ENCODE data around the gene AFF2. TPM values are rescaled to one million over a fixed set of nuclear protein-coding genes. Genes with fewer than 3 reads are reported as not detected.

AFF2 gene
- total RNA-seq, 2 donors from 2014 or later = 0.77 to 1.0 TPM

DNA sequence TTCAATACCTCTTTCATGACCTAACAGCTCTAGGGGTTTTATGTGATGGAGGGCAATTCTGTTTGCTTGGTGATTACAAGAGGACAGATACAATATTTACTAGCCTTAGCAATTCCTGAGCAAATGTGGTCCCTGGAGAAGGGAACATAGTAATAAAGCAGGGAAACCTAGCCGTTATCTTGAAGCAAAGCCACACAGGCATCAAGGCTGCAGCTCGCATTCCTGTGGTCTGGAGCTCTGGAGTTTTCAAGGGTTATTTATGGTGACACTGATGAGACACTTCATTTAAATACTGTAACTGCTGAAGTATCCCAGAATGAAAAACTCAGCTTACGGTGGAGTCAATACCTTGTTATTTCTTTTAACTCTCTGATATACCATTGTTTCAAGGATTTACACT is 66.8 kb downstream of the AFF2 start:
- Mint-ChIP-seq H3K27ac (no peak overlapping the region), H3K9me3 (no peaks in the 10 kb centered on the region), H3K36me3 (no peaks in the 10 kb centered on the region)
- ATAC-seq (no peak), DNase-seq (ENCODE audit: low spot score in 2 of 2) (no peak)

DNA sequence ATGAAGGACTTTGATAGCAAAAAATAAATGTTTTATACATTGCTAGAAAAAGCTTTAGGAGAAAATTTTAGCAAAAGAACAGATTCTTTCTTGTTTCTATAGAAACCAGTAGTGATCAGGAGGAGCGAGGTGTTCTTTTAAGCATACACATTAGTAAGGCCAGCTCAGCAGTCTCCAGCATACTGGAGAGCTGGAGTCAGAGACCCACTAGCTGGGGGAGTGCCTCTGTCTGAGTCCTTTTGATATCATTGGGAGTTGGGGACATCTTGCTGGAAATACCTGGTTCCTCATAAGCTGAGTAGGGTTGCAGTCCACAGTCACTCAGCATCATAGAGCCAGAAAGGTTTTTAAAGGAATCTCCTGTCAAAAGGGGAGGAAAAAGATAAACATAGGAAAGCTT is 67.4 kb downstream of the AFF2 start:
- DNase-seq (ENCODE audit: low spot score in 2 of 2) (no peak), ATAC-seq (no peak)
- no peaks in the 10 kb centered on the region for H3K9me3 Mint-ChIP-seq
- no peak overlapping the region for H3K27ac Mint-ChIP-seq
- no peaks in the 10 kb centered on the region for H3K36me3 Mint-ChIP-seq

DNA sequence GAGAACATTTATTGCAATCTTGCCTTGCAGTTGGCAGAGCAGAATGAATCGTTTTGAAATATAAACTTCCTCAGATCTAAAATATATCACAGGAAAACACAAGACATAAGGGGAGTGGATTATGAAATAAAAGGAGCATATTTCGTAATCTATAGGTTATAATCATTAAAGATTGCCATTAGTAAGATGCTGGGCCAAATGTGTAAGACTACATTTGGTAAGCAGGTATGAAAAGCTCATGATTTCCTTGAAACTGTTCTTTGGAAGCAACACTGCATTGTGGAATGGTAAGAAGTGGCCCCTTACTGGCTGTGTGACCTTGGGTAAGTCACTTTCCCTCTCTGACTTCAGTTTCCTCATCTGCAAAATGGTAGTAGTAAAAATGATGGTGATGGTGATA is 68.3 kb downstream of the AFF2 start:
- H3K27ac Mint-ChIP-seq = no peak overlapping the region
- no peaks in the 10 kb centered on the region for H3K9me3 Mint-ChIP-seq
- no peak for DNase-seq (ENCODE audit: low spot score in 2 of 2)
- no peak for ATAC-seq
- no peaks in the 10 kb centered on the region for H3K36me3 Mint-ChIP-seq

DNA sequence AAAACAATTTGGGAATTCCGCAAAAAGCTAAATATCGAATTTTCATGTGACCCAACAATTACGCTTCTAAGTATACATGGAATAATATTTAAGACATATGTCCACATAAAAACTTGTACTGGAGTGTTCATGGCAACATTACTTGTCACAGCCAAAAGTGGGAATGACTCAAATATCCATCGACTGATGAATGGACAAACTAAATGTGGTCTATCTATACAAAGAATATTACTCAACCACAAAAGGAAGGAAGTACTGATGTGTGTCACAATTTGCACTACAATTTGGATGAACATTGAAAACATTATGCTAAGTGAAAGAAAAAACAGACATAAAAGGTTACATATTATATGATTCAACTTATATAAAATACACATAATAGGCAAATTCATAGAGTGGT is 71.9 kb downstream of the AFF2 start:
- Mint-ChIP-seq H3K36me3 (no peaks in the 10 kb centered on the region), H3K27ac (no peak overlapping the region), H3K9me3 (no peaks in the 10 kb centered on the region)
- ATAC-seq = no peak
- DNase-seq (ENCODE audit: low spot score in 2 of 2) = no peak

DNA sequence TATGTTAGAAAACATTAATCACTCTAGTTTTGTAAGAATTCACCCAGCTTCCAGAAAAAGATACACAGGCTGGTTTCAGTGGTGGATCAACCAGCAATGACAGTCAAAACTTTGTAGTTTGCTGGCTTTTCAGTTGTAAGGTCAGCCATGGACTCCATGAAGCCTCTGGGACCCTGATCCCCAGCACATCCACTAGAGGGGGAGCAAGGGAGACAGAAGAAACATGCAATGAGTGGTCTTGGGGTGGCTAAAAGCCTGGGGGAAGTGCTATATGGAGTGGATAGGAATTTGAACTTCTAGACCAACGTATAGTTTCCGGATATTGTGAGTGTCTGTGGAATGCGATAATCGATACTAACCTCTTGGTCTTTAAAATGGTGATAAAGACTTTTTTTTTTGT is 72.7 kb downstream of the AFF2 start:
- no peak overlapping the region for H3K27ac Mint-ChIP-seq
- H3K9me3 Mint-ChIP-seq = no peaks in the 10 kb centered on the region
- ATAC-seq = no peak
- no peaks in the 10 kb centered on the region for H3K36me3 Mint-ChIP-seq
- DNase-seq (ENCODE audit: low spot score in 2 of 2) = no peak

DNA sequence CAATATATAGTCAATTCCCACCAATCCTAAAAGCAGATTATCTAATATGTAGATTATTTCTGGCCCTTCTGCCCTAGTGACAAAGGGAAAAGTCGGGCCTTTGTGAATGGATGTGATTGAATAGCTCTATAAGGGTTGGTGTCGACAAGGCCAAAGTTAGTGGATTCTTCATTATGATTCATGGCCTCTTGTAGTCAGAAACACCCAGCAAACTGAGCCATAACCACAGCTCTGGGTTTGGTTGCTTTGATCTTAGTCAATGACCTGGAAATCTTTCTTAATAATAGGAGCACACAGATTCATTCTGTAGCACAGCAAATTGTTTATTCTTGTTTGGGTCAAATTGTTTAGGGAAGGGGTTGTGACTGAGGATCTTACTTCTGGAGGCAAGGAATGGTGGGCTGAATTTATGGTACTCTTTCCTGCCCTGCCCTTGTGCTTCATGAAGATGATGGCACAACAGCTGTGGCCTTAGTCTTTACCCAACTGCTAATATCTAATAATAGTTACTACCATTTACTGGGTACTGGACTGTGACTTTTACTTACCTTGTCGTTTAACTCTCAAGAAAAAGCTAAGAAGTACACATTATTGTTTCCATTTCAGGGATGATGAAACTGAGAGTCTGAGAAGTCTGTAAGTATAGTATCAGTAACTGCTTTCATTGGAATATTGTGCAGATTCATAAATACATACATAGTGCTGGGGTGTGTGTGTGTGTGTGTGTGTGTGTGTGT is 74.0 kb downstream of the AFF2 start:
- no peaks in the 10 kb centered on the region for H3K36me3 Mint-ChIP-seq
- no peaks in the 10 kb centered on the region for H3K9me3 Mint-ChIP-seq
- DNase-seq (ENCODE audit: low spot score in 2 of 2) (no peak), ATAC-seq (no peak)
- no peak overlapping the region for H3K27ac Mint-ChIP-seq

DNA sequence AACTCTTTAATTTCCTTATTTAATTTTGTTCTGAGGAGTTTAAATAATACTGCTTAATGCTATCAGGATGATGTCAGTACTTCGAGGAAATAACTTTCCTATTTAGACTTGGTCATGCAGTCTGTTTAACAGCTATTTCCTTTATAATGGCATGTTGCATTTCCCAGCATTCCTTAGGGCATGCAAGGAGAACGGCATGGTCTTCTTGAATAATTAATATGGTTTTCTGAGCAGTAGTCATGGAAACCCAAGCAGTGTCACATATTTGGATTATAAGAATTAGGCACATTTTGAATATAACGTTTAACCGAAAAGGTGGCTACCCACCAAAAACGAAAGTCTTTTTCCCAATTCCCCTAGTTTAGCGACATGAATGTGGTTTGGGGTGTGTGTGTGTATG is 76.0 kb downstream of the AFF2 start:
- Mint-ChIP-seq H3K9me3 (no peaks in the 10 kb centered on the region), H3K36me3 (no peaks in the 10 kb centered on the region), H3K27ac (no peak overlapping the region)
- ATAC-seq (no peak), DNase-seq (ENCODE audit: low spot score in 2 of 2) (no peak)

DNA sequence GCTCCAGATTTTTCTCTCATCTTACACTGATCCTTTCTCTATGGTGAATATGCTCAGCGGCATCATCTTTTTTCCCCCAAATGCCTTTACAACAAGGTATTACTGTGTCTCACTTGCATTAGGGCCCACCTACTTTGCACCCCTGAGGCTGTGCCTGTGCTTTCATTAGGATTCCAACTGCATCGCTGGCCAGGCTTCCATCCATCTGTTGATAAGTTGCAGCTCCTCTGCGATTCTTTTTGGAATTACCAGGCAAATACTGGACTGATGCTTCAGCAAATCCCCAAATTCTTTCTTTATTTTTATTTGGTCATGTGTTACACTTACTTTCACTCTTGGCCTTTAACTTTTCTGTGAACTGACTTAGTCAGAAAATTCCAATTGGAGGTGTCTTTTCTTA is 77.3 kb downstream of the AFF2 start:
- ATAC-seq (no peak), DNase-seq (ENCODE audit: low spot score in 2 of 2) (no peak)
- H3K36me3 Mint-ChIP-seq = no peaks in the 10 kb centered on the region
- no peaks in the 10 kb centered on the region for H3K9me3 Mint-ChIP-seq
- H3K27ac Mint-ChIP-seq = no peak overlapping the region

DNA sequence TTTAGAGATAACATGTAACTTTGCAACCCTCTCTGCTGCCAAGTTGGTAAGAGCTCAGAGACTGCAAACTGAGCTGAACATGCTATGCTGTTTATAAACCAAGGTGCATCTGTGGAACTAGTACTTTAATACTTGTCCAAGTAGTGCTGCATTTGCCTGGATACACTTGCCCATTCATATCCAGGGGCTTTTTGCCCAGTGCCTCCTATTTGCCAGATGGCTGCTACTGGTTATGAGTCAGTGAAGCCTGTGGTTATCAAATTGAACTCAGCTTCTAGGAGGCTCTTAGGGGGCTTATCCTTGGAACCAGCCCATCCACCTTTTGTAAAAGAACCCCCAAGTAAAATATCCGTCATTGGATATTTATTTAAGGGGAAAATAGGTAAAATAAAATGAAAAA is 79.6 kb downstream of the AFF2 start:
- DNase-seq (ENCODE audit: low spot score in 2 of 2) (no peak), ATAC-seq (no peak)
- no peak overlapping the region for H3K27ac Mint-ChIP-seq
- no peaks in the 10 kb centered on the region for H3K36me3 Mint-ChIP-seq
- H3K9me3 Mint-ChIP-seq = no peaks in the 10 kb centered on the region

DNA sequence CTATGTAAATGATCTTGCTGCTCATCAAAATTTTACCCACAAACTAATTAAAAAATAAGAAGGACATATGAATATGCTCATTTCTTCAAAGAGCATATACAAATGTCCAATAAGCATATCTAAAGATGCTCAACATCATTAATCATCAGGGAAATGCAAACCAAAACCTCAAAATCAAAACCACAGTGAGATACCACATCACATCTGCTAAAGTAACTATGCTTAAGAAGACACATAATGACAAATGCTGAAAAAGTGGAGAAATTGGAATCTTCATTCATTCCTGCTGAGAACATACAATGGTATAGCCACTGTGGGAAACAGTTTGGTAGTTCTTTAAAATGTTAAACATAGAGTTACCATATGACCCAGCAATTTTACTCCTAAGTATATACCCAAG is 81.9 kb downstream of the AFF2 start:
- no peak for ATAC-seq

DNA sequence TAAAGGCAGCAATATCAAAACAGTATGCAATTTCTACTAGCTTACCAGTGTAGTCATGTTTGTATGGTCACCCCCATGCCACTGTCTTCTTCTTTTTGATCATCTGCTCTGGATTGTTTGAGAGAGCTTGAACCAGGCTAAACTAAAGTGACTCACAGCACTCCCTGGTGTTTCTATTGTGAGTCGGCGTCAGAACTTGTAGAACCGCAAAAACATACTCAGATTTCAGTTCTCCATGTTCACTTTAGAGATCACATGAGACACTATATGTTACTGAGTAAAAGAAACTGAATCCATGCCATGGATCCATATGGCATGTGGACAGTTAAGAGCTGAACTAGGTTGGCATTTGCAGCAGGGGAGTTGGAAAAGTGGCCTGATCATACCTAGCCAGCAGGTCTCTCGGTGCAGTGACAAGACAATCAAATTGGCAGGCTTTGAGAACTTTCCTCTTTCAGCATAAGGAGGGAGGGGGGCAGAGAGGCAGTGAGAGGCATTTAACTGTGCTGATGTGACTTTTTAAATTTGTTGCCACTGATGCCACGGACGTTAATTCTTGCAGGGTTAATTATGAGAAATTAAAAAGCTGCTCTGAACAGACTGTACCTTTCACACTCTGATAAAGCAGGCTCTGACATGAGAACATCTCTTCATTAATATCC is 88.4 kb downstream of the AFF2 start:
- no peak for DNase-seq (ENCODE audit: low spot score in 2 of 2)
- H3K9me3 Mint-ChIP-seq = no peaks in the 10 kb centered on the region
- no peak for ATAC-seq
- H3K36me3 Mint-ChIP-seq = no peaks in the 10 kb centered on the region
- no peak overlapping the region for H3K27ac Mint-ChIP-seq

More for the DNA sequence above, 81.9 kb downstream of the AFF2 start:
- no peaks in the 10 kb centered on the region for H3K36me3 Mint-ChIP-seq
- no peaks in the 10 kb centered on the region for H3K9me3 Mint-ChIP-seq
- DNase-seq (ENCODE audit: low spot score in 2 of 2) = no peak
- H3K27ac Mint-ChIP-seq = no peak overlapping the region

DNA sequence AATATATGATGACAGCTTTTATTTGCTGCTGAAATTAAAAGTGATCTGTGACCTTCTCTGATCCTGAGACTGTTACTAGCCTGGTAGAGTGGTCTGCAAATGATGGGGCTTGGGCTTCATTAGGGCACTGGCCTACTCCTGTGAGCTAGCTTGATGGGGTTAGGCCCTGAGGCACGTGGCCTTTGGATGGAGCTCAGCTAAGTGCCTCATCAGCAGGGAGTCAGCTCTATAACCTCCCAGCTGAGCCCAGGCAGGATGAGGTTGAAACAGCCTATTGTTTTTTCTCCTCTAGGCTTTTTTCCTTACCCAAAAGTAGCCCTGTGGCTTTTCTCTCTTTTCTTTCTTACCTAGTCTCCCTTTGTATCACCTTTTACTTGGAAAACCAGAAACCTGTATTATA is 92.2 kb downstream of the AFF2 start:
- Mint-ChIP-seq H3K36me3 (no peaks in the 10 kb centered on the region), H3K27ac (no peak overlapping the region), H3K9me3 (no peaks in the 10 kb centered on the region)
- DNase-seq (ENCODE audit: low spot score in 2 of 2) (no peak), ATAC-seq (no peak)

DNA sequence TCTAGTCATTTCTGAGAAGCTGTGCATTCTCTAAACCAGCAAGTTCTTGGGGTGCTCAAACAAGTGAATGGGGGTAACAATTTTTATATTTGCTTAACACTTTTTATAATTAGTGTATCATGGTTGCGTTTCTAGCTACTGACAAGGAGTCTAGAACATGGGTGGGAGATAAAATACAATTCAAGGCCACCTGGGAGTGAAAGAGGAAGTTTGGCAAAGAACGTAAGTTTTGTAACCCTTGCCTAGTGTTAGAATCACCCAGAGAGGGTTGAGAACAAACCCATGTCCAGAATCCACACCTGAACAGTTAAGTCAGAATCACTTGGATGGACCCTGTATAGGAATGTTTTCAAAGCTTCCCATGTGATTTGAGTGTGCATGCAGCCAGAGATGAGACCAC is 92.7 kb downstream of the AFF2 start:
- no peak for ATAC-seq
- H3K9me3 Mint-ChIP-seq = no peaks in the 10 kb centered on the region
- H3K27ac Mint-ChIP-seq = no peak overlapping the region
- no peaks in the 10 kb centered on the region for H3K36me3 Mint-ChIP-seq
- no peak for DNase-seq (ENCODE audit: low spot score in 2 of 2)

DNA sequence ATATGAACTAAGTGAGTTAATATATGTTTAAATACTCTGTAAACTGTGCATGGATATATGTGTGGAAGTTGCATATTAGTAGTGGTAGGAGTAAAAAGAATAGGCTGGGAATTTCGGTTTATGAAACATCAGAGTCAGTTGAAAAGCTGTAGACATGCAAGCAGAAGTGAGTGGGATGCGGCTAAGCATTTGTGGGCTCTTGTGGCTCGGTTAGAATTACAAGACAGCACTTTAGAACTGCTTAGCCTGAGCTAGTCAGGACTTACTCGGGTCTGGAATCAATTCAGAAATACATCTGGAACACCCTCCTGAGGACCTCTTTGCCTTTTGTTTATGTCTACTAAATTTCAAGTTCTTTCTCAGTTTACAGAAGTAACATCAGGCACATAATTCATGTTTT is 93.6 kb downstream of the AFF2 start:
- ATAC-seq (no peak), DNase-seq (ENCODE audit: low spot score in 2 of 2) (no peak)
- H3K9me3 Mint-ChIP-seq = no peaks in the 10 kb centered on the region
- H3K36me3 Mint-ChIP-seq = no peaks in the 10 kb centered on the region
- no peak overlapping the region for H3K27ac Mint-ChIP-seq

DNA sequence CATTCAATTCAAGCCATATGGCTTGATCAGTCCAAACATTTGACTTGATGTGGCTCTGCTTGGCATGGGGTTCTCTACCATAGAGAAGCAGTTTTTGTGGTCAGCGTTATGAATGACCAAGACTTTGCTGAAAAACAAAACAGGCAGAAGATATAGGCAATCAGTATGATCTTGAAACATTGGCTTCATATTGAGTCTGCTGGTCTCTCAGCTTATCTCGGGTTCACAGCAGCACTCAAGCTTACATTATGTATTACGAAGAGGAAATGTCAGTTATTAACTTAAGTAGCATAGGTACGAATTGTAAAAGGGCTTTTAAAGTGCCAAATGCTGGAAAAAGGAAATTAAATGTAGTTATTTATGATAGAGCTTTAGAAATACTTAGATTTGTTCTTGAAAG is 99.0 kb downstream of the AFF2 start:
- ATAC-seq (no peak), DNase-seq (ENCODE audit: low spot score in 2 of 2) (no peak)
- Mint-ChIP-seq H3K9me3 (no peaks in the 10 kb centered on the region), H3K27ac (no peak overlapping the region), H3K36me3 (no peaks in the 10 kb centered on the region)

DNA sequence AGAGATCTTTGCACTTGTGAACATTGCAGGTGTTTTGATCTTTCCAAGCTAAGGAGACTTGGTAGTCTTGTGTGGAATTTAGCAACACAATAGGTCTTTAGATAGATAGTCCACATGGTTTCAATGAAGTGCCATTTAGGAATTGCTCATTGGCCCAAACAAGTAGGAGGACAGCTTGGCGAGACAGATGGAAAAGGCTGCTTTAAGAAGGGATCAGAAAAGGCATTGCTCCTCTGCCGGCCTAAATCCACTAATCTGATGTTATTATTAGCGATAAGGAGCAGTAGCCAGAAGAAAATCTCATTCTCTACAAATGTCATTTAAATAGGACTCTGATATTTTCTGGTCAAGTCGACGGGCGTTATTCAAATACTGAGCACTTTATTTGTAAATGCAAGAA is 99.7 kb downstream of the AFF2 start:
- Mint-ChIP-seq H3K36me3 (no peaks in the 10 kb centered on the region), H3K27ac (no peak overlapping the region), H3K9me3 (no peaks in the 10 kb centered on the region)
- ATAC-seq = no peak
- DNase-seq (ENCODE audit: low spot score in 2 of 2) = no peak

DNA sequence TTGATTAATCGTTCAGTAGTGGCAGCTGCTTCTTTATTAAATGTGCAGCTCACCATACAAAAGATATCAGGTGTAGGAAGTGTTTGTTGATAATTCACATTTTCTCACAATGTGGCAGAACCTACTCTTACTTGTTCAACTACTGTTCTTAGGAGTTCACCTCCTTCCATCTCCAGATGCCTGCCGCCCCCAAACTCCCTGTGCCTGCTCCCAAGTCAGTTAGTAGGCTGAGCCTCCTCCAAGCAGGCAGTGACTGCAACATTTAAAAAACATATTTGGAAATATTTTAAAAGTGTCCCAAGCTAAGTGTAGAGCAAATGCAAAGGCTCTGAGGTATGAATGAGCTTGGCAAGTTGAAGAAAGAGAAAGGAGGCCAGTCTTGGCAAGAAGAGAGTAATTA is 100.2 kb downstream of the AFF2 start:
- no peak overlapping the region for H3K27ac Mint-ChIP-seq

DNA sequence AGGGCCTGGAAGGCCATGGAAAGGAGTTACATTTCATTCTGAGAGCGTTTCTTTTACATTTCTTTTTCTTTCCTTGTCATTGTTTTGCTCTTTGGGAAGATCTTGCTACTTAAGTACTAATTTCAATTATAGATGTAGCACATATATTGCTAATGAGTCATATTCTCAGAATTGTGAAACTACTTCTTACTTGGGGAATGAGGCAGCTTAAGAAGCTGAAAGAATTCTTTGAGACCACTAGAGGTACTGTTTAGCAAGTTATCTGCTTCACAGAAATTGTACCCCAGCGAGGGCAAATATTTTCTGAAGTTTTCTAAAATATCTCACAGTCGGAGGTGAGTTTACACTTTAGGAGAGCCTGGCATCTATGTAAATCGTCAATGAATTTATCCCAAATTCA is 100.6 kb downstream of the AFF2 start:
- no peak overlapping the region for H3K27ac Mint-ChIP-seq
- H3K36me3 Mint-ChIP-seq = no peaks in the 10 kb centered on the region
- H3K9me3 Mint-ChIP-seq = no peaks in the 10 kb centered on the region
- DNase-seq (ENCODE audit: low spot score in 2 of 2) (no peak), ATAC-seq (peak in 1 of 2 donors; percentile 73)

More for the DNA sequence above, 100.2 kb downstream of the AFF2 start:
- Mint-ChIP-seq H3K9me3 (no peaks in the 10 kb centered on the region), H3K36me3 (no peaks in the 10 kb centered on the region)
- DNase-seq (ENCODE audit: low spot score in 2 of 2) = no peak
- no peak for ATAC-seq
